ENCODE results near the gene PNMA5.
A peak's percentile ranks its signal among the peaks of the same experiment; 100 is the strongest.

Gene PNMA5

GRCh38 chrX:152941328-152942076, 52.4 kb downstream of the PNMA5 start:
- peak; percentile 78 for TF ChIP-seq CTCF (IDR thresholded peaks at IDR 0.05; ENCODE audit: low read depth, low read length, missing control alignments)
- H3K36me3 ChIP-seq (replicated peaks): no peaks in the 10 kb centered on the region
- H3K4me3 ChIP-seq (ENCODE audit: low read depth, low read length): peak overlapping the region; percentile 70
- peak; percentile 82 for DNase-seq
- peak overlapping the region; percentile 29 for H3K27ac ChIP-seq
- no peaks in the 10 kb centered on the region for H3K27me3 ChIP-seq (replicated peaks)
- in situ Hi-C loops (cut with HindIII; ENCODE audit: low pct_ligation_motif_present, low sequenced_read_pairs): no loop called here
